Liver (tissue), 3 donors: Measurements from ENCODE around the gene SAA1.

Experiments used
- CTCF ChIP-seq: fragments of 150-350 bp; IDR thresholded peaks from 2 replicates; pipeline ENCODE4 v1.5.1; 2017; ENCODE audit warnings: improper control_type of control experiment, low read depth, low read length; ENCODE audit not compliant: missing input control
- RAD21 ChIP-seq, 2 donors: IDR thresholded peaks; 2 replicates each; pipeline ENCODE4 v1.6.1; 2016; ENCODE audit warnings: antibody characterized with exemption in 2 of 2, mild to moderate bottlenecking in 2 of 2
- TF ChIP-seq, protein P1 (sequence below): IDR thresholded peaks from 2 replicates; pipeline ENCODE4 v1.6.1; 2016; ENCODE audit warnings: antibody characterized with exemption, mild to moderate bottlenecking
- donor health status: healthy.
- donor health status: healthy.

- TF ChIP-seq, protein P1, sequence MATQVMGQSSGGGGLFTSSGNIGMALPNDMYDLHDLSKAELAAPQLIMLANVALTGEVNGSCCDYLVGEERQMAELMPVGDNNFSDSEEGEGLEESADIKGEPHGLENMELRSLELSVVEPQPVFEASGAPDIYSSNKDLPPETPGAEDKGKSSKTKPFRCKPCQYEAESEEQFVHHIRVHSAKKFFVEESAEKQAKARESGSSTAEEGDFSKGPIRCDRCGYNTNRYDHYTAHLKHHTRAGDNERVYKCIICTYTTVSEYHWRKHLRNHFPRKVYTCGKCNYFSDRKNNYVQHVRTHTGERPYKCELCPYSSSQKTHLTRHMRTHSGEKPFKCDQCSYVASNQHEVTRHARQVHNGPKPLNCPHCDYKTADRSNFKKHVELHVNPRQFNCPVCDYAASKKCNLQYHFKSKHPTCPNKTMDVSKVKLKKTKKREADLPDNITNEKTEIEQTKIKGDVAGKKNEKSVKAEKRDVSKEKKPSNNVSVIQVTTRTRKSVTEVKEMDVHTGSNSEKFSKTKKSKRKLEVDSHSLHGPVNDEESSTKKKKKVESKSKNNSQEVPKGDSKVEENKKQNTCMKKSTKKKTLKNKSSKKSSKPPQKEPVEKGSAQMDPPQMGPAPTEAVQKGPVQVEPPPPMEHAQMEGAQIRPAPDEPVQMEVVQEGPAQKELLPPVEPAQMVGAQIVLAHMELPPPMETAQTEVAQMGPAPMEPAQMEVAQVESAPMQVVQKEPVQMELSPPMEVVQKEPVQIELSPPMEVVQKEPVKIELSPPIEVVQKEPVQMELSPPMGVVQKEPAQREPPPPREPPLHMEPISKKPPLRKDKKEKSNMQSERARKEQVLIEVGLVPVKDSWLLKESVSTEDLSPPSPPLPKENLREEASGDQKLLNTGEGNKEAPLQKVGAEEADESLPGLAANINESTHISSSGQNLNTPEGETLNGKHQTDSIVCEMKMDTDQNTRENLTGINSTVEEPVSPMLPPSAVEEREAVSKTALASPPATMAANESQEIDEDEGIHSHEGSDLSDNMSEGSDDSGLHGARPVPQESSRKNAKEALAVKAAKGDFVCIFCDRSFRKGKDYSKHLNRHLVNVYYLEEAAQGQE, result no peak
- no peak for TF ChIP-seq CTCF
- no peak for TF ChIP-seq RAD21 (IDR thresholded peaks at IDR 0.05)
Observed at GRCh38 chr11:18264035-18264434, 2.0 kb upstream of the SAA1 start.
